SK-N-SH treated with all-trans-retinoic acid at 6 μM for 48 hours (cell line): Measurements from ENCODE around the gene CGB5.

Experiments
- ATAC-seq: fragments of 200-7000 bp; cut with Tn5 transposase; 3 replicates; pipeline ENCODE4 v1.9.1; 2020; ENCODE audit warnings: mild to moderate bottlenecking, moderate library complexity
- ARNTL ChIP-seq: fragments of 450-650 bp; formaldehyde crosslinking; IDR thresholded peaks from 2 replicates; pipeline ENCODE4 v1.5.0; 2020; ENCODE audit warnings: low read depth, mild to moderate bottlenecking, moderate library complexity, borderline replicate concordance
- BACH2 ChIP-seq: fragments of 250-450 bp; sonication (Bioruptor Pico); IDR thresholded peaks from 2 replicates; pipeline ENCODE4 v1.9.0; 2021; ENCODE audit warnings: mild to moderate bottlenecking, borderline replicate concordance
- CREB5 ChIP-seq: fragments of 250-450 bp; sonication (Bioruptor Pico); IDR thresholded peaks from 2 replicates; pipeline ENCODE4 v1.5.1; 2020; ENCODE audit warnings: low read depth, mild to moderate bottlenecking, moderate library complexity
- CSDC2 ChIP-seq: fragments of 250-450 bp; sonication (Bioruptor Pico); IDR thresholded peaks from 2 replicates; pipeline ENCODE4 v1.5.0; 2020; ENCODE audit warnings: mild to moderate bottlenecking, moderate library complexity
- ESRRG ChIP-seq: fragments of 250-450 bp; sonication (Bioruptor Pico); IDR thresholded peaks from 2 replicates; pipeline ENCODE4 v1.6.1; 2021; ENCODE audit warnings: mild to moderate bottlenecking
- GLIS3 ChIP-seq: fragments of 250-450 bp; sonication (Bioruptor Pico); IDR thresholded peaks from 2 replicates; pipeline ENCODE4 v1.5.0; 2020; ENCODE audit warnings: mild to moderate bottlenecking, moderate library complexity
- ISL1 ChIP-seq: fragments of 250-450 bp; sonication (Bioruptor Pico); IDR thresholded peaks from 2 replicates; pipeline ENCODE4 v2.1.2; 2022; ENCODE audit warnings: mild to moderate bottlenecking, moderate library complexity
- OSR1 ChIP-seq: fragments of 250-450 bp; sonication (Bioruptor Pico); IDR thresholded peaks from 2 replicates; pipeline ENCODE4 v1.8.0; 2022; ENCODE audit warnings: moderate library complexity, mild to moderate bottlenecking, inconsistent platforms
- POU6F1 ChIP-seq: fragments of 250-450 bp; sonication (Bioruptor Pico); IDR thresholded peaks from 2 replicates; pipeline ENCODE4 v1.8.0; 2021; ENCODE audit warnings: low read depth, mild to moderate bottlenecking, moderate library complexity, borderline replicate concordance
- PPARA ChIP-seq: fragments of 250-450 bp; sonication (Bioruptor Pico); IDR thresholded peaks from 2 replicates; pipeline ENCODE4 v1.5.0; 2020; ENCODE audit warnings: mild to moderate bottlenecking, borderline replicate concordance
- RARB ChIP-seq: fragments of 250-450 bp; sonication (Bioruptor Pico); IDR thresholded peaks from 2 replicates; pipeline ENCODE4 v1.8.0; 2021; ENCODE audit warnings: mild to moderate bottlenecking, moderate library complexity
- TCF4 ChIP-seq: fragments of 250-450 bp; sonication (Bioruptor Pico); IDR thresholded peaks from 2 replicates; pipeline ENCODE4 v1.8.0; 2021; ENCODE audit warnings: mild to moderate bottlenecking, moderate library complexity, borderline replicate concordance
- TOX ChIP-seq: fragments of 250-450 bp; sonication (Bioruptor Pico); IDR thresholded peaks from 2 replicates; pipeline ENCODE4 v1.8.0; 2021; ENCODE audit warnings: mild to moderate bottlenecking, moderate library complexity, borderline replicate concordance
- TSHZ2 ChIP-seq: fragments of 250-450 bp; sonication (Bioruptor Pico); IDR thresholded peaks from 2 replicates; pipeline ENCODE4 v1.5.0; 2020; ENCODE audit warnings: mild to moderate bottlenecking, moderate library complexity
- ZC3H10 ChIP-seq: fragments of 250-450 bp; sonication (Bioruptor Pico); IDR thresholded peaks from 2 replicates; pipeline ENCODE4 v1.5.1; 2021; ENCODE audit warnings: mild to moderate bottlenecking, moderate library complexity
- ZFP3 ChIP-seq: fragments of 250-450 bp; sonication (Bioruptor Pico); IDR thresholded peaks from 2 replicates; pipeline ENCODE4 v1.5.0; 2020; ENCODE audit warnings: mild to moderate bottlenecking, moderate library complexity
- ZFP30 ChIP-seq: fragments of 450-650 bp; formaldehyde crosslinking; IDR thresholded peaks from 2 replicates; pipeline ENCODE4 v1.5.0; 2022; ENCODE audit warnings: mild to moderate bottlenecking, moderate library complexity
- ZNF565 ChIP-seq: fragments of 450-650 bp; formaldehyde crosslinking; conservative IDR thresholded peaks from 2 replicates; pipeline ENCODE4 v1.5.0; 2020; ENCODE audit warnings: low read depth, mild to moderate bottlenecking, moderate library complexity
- ZNF70 ChIP-seq: fragments of 450-650 bp; formaldehyde crosslinking; IDR thresholded peaks from 2 replicates; pipeline ENCODE4 v1.5.0; 2020; ENCODE audit warnings: mild to moderate bottlenecking, moderate library complexity
- ZNF8 ChIP-seq: fragments of 450-650 bp; formaldehyde crosslinking; IDR thresholded peaks from 2 replicates; pipeline ENCODE4 v1.5.0; 2020; ENCODE audit warnings: mild to moderate bottlenecking, moderate library complexity
- TF ChIP-seq, protein P1 (sequence below): fragments of 250-450 bp; sonication (Bioruptor Pico); IDR thresholded peaks from 2 replicates; pipeline ENCODE4 v1.8.0; 2020; ENCODE audit warnings: mild to moderate bottlenecking, moderate library complexity, borderline replicate concordance
- TF ChIP-seq, protein P2 (sequence below): fragments of 250-450 bp; sonication (Bioruptor Pico); IDR thresholded peaks from 2 replicates; pipeline ENCODE4 v1.5.1; 2021; ENCODE audit warnings: mild to moderate bottlenecking, moderate library complexity

CGB5 gene

GRCh38 chr19:49067554-49067953, 23.9 kb downstream of the CGB5 start:
- TF ChIP-seq, protein P1, sequence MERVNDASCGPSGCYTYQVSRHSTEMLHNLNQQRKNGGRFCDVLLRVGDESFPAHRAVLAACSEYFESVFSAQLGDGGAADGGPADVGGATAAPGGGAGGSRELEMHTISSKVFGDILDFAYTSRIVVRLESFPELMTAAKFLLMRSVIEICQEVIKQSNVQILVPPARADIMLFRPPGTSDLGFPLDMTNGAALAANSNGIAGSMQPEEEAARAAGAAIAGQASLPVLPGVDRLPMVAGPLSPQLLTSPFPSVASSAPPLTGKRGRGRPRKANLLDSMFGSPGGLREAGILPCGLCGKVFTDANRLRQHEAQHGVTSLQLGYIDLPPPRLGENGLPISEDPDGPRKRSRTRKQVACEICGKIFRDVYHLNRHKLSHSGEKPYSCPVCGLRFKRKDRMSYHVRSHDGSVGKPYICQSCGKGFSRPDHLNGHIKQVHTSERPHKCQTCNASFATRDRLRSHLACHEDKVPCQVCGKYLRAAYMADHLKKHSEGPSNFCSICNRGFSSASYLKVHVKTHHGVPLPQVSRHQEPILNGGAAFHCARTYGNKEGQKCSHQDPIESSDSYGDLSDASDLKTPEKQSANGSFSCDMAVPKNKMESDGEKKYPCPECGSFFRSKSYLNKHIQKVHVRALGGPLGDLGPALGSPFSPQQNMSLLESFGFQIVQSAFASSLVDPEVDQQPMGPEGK (CRISPR knock-in tag): no peak
- TF ChIP-seq ZC3H10 (no peak), ZNF565 (CRISPR knock-in tag) (no peak), TCF4 (CRISPR knock-in tag) (no peak), TSHZ2 (CRISPR knock-in tag) (no peak)

DNA sequence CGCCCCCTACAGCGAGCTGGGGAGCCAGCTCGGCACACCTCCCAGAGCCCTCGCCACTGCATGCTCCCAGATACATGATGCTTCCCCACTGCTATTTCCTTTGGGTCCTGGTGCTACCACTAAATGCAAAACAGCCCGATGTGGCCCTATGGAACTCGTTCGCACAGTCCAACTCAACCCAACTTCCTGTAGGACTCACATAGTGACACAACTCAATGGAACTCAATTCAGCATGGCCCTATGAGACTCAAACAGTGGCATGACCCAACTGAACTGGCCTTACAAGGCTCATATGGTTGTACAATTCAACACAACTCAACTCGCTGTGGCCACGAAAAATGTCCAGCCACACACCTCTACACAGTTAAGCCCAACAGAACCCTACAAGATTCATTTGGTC, 25.4 kb downstream of the CGB5 start:
- TF ChIP-seq OSR1 (CRISPR knock-in tag) (no peak), BACH2 (CRISPR knock-in tag) (no peak), ESRRG (CRISPR knock-in tag) (no peak), ZFP30 (CRISPR knock-in tag) (no peak), ZNF565 (CRISPR knock-in tag) (no peak), ZFP3 (CRISPR knock-in tag) (no peak), ZNF8 (CRISPR knock-in tag) (no peak), GLIS3 (CRISPR knock-in tag) (no peak), PPARA (CRISPR knock-in tag) (no peak), RARB (CRISPR knock-in tag) (no peak), ZC3H10 (no peak), TOX (CRISPR knock-in tag) (no peak), ZNF70 (CRISPR knock-in tag) (no peak), TCF4 (CRISPR knock-in tag) (no peak), ARNTL (CRISPR knock-in tag) (no peak), CSDC2 (CRISPR knock-in tag) (no peak), POU6F1 (no peak), ISL1 (no peak)
- TF ChIP-seq, protein P2, sequence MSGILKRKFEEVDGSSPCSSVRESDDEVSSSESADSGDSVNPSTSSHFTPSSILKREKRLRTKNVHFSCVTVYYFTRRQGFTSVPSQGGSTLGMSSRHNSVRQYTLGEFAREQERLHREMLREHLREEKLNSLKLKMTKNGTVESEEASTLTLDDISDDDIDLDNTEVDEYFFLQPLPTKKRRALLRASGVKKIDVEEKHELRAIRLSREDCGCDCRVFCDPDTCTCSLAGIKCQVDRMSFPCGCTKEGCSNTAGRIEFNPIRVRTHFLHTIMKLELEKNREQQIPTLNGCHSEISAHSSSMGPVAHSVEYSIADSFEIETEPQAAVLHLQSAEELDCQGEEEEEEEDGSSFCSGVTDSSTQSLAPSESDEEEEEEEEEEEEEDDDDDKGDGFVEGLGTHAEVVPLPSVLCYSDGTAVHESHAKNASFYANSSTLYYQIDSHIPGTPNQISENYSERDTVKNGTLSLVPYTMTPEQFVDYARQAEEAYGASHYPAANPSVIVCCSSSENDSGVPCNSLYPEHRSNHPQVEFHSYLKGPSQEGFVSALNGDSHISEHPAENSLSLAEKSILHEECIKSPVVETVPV (CRISPR knock-in tag): no peak
- TF ChIP-seq, protein P1 (CRISPR knock-in tag): no peak
- no peak for ATAC-seq

More at GRCh38 chr19:49067554-49067953, 23.9 kb downstream of the CGB5 start:
- ATAC-seq: no peak

DNA sequence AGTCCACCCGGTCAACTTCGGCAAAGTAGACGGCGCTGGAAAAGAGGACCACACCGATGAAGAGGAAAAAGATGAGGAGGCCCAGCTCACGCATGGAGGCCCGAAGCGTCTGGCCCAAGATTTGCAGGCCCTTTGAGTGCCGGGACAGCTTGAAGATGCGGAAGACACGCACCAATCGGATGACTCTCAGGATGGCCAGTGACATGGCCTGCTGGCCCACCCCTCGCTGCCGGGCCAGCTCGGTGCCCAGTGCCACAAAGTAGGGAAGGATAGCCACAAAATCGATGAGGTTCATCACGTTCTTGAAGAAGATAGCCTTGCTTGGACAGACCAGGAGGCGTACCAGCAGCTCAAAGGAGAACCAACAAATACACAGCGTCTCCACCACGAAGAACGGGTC, 26.8 kb downstream of the CGB5 start:
- TF ChIP-seq RARB (CRISPR knock-in tag): no peak
- no peak for TF ChIP-seq ARNTL (CRISPR knock-in tag)
- TF ChIP-seq ISL1: no peak
- no peak for TF ChIP-seq TCF4 (CRISPR knock-in tag)
- TF ChIP-seq ZNF565 (CRISPR knock-in tag): no peak
- TF ChIP-seq CREB5 (CRISPR knock-in tag): no peak
- TF ChIP-seq GLIS3 (CRISPR knock-in tag): no peak
- TF ChIP-seq PPARA (CRISPR knock-in tag): no peak
- TF ChIP-seq, protein P1 (CRISPR knock-in tag): no peak
- TF ChIP-seq POU6F1: no peak
- no peak for ATAC-seq
